ENCODE data around the gene HMGXB3.

Gene HMGXB3

GRCh38 chr5:150033334-150033733, 32.8 kb downstream of the HMGXB3 start:
- TF ChIP-seq REST (IDR thresholded peaks at IDR 0.05; ENCODE audit: insufficient read depth in 1 of 2, low read depth in 2 of 2, low read length in 2 of 2) (no peak), FOXP2 (optimal IDR thresholded peaks at IDR 0.05; ENCODE audit: borderline replicate concordance, extremely low read depth, extremely low read length, insufficient read depth) (no peak), TAF1 (IDR thresholded peaks at IDR 0.05; ENCODE audit: borderline replicate concordance, insufficient read depth, low read length) (no peak), POLR2AphosphoS5 (IDR thresholded peaks at IDR 0.05; ENCODE audit: low read depth, low read length) (no peak), SIN3A (IDR thresholded peaks at IDR 0.05; ENCODE audit: borderline replicate concordance, insufficient read depth, low read length) (no peak)

GRCh38 chr5:150034662-150035061, 34.1 kb downstream of the HMGXB3 start:
- TF ChIP-seq REST (IDR thresholded peaks at IDR 0.05; ENCODE audit: insufficient read depth in 1 of 2, low read depth in 2 of 2, low read length in 2 of 2) (no peak), TAF1 (IDR thresholded peaks at IDR 0.05; ENCODE audit: borderline replicate concordance, insufficient read depth, low read length) (no peak), FOXP2 (optimal IDR thresholded peaks at IDR 0.05; ENCODE audit: borderline replicate concordance, extremely low read depth, extremely low read length, insufficient read depth) (no peak), POLR2AphosphoS5 (IDR thresholded peaks at IDR 0.05; ENCODE audit: low read depth, low read length) (no peak), SIN3A (IDR thresholded peaks at IDR 0.05; ENCODE audit: borderline replicate concordance, insufficient read depth, low read length) (no peak)

GRCh38 chr5:150035139-150035895, 34.8 kb downstream of the HMGXB3 start:
- TF ChIP-seq FOXP2 (optimal IDR thresholded peaks at IDR 0.05; ENCODE audit: borderline replicate concordance, extremely low read depth, extremely low read length, insufficient read depth) = no peak

GRCh38 chr5:150036513-150036912, 36.0 kb downstream of the HMGXB3 start:
- TF ChIP-seq TAF1 (IDR thresholded peaks at IDR 0.05; ENCODE audit: borderline replicate concordance, insufficient read depth, low read length) (no peak), POLR2AphosphoS5 (IDR thresholded peaks at IDR 0.05; ENCODE audit: low read depth, low read length) (no peak), REST (IDR thresholded peaks at IDR 0.05; ENCODE audit: insufficient read depth in 1 of 2, low read depth in 2 of 2, low read length in 2 of 2) (no peak), SIN3A (IDR thresholded peaks at IDR 0.05; ENCODE audit: borderline replicate concordance, insufficient read depth, low read length) (no peak), FOXP2 (optimal IDR thresholded peaks at IDR 0.05; ENCODE audit: borderline replicate concordance, extremely low read depth, extremely low read length, insufficient read depth) (no peak)

GRCh38 chr5:150038547-150038946, 38.0 kb downstream of the HMGXB3 start:
- TF ChIP-seq FOXP2 (optimal IDR thresholded peaks at IDR 0.05; ENCODE audit: borderline replicate concordance, extremely low read depth, extremely low read length, insufficient read depth) (no peak), TAF1 (IDR thresholded peaks at IDR 0.05; ENCODE audit: borderline replicate concordance, insufficient read depth, low read length) (no peak), REST (IDR thresholded peaks at IDR 0.05; ENCODE audit: insufficient read depth in 1 of 2, low read depth in 2 of 2, low read length in 2 of 2) (no peak), POLR2AphosphoS5 (IDR thresholded peaks at IDR 0.05; ENCODE audit: low read depth, low read length) (no peak), SIN3A (IDR thresholded peaks at IDR 0.05; ENCODE audit: borderline replicate concordance, insufficient read depth, low read length) (no peak)

All from PFSK-1 (cell line).